Fibroblast of lung (primary cell): Measurements from ENCODE around the gene ALOXE3. TPM values are rescaled to one million over a fixed set of nuclear protein-coding genes. Genes with fewer than 3 reads are reported as not detected.
"Not testable (repeated sequence)": the region's sequence is repeated elsewhere in the genome, so short reads cannot be mapped to it uniquely, and the experiment has no call there.

ENCODE experiments used
- DNase-seq, 2 donors: peaks; one replicate each; pipeline versions ENCODE4 v3.0.0 to v3.0.0-alpha.2; 2010; ENCODE audit warnings: low read depth in 2 of 2
- H2AFZ ChIP-seq: 2 replicates; pipeline ENCODE4 v1.5.1; 2012; ENCODE audit warnings: low read length, control low read depth, inconsistent platforms
- H3K27ac ChIP-seq: 2 replicates; pipeline ENCODE4 v1.5.1; 2011; ENCODE audit warnings: low read length, control low read depth; ENCODE audit not compliant: insufficient read depth
- H3K27me3 ChIP-seq: 2 replicates; pipeline ENCODE4 v1.5.1; 2011; ENCODE audit warnings: mild to moderate bottlenecking, low read length; ENCODE audit not compliant: control insufficient read depth, insufficient read depth
- H3K36me3 ChIP-seq: 2 replicates; pipeline ENCODE4 v1.5.1; 2011; ENCODE audit warnings: low read length; ENCODE audit not compliant: control insufficient read depth, insufficient read depth
- H3K4me1 ChIP-seq: 2 replicates; pipeline ENCODE4 v1.5.1; 2011; ENCODE audit warnings: low read length; ENCODE audit not compliant: control insufficient read depth, insufficient read depth; ENCODE audit errors: extremely low read depth
- H3K4me2 ChIP-seq: 2 replicates; pipeline ENCODE4 v1.5.1; 2011; ENCODE audit warnings: low read length, control low read depth; ENCODE audit not compliant: insufficient read depth; ENCODE audit errors: extremely low read depth
- H3K4me3 ChIP-seq, 4 experiments: fragments of 200-600 bp in 1 of 4; sonication (generic) in 1 of 4; replicated peaks in 1 of 4; 2 replicates each; pipeline ENCODE4 v1.5.1; 2011 to 2016; ENCODE audit warnings: low read length in 4 of 4, low read depth in 3 of 4, mild to moderate bottlenecking in 3 of 4, control low read depth in 2 of 4, inconsistent platforms in 1 of 4, mixed read lengths in 1 of 4; ENCODE audit not compliant: insufficient read depth in 1 of 4; ENCODE audit errors: control extremely low read depth in 1 of 4
- H3K79me2 ChIP-seq: 2 replicates; pipeline ENCODE4 v1.5.1; 2012; ENCODE audit warnings: mild to moderate bottlenecking, low read length, inconsistent platforms; ENCODE audit not compliant: control insufficient read depth, insufficient read depth
- H3K9ac ChIP-seq: 2 replicates; pipeline ENCODE4 v1.5.1; 2011; ENCODE audit warnings: mild to moderate bottlenecking, low read length, control low read depth; ENCODE audit not compliant: insufficient read depth
- H3K9me3 ChIP-seq: 2 replicates; pipeline ENCODE4 v1.5.1; 2012; ENCODE audit warnings: low read depth, low read length; ENCODE audit not compliant: control insufficient read depth, insufficient read depth
- H4K20me1 ChIP-seq: 2 replicates; pipeline ENCODE4 v1.5.1; 2011; ENCODE audit warnings: low read length; ENCODE audit not compliant: control insufficient read depth, insufficient read depth; ENCODE audit errors: extremely low read depth
- EZH2 ChIP-seq: IDR thresholded peaks from 2 replicates; pipeline ENCODE4 v1.5.1; 2012; ENCODE audit warnings: low read length, control low read depth, mild to moderate bottlenecking; ENCODE audit errors: missing control alignments
- polyA plus RNA-seq, 2 donors: library from polyadenylated mRNA; depleted of rRNA in 1 of 2; stranded (reverse) in 1 of 2; unstranded in 1 of 2; fragments of >200 nt; gene quantifications; 2 replicates each; pipeline ENCODE4 v1.2.1, GENCODE V29; 2011 to 2012; ENCODE audit warnings: missing spikeins in 1 of 2
- total RNA-seq: library from RNA; depleted of rRNA; stranded (reverse); fragments of >200 nt; gene quantifications from 2 replicates; pipeline ENCODE4 v1.2.1, GENCODE V29; 2014
- TF ChIP-seq, protein P1 (sequence below), 2 donors: IDR thresholded peaks in 1 of 2; conservative IDR thresholded peaks in 1 of 2; 1 replicate in 1 of 2; 2 replicates in 1 of 2; pipeline ENCODE4 v1.5.1; 2011 to 2012; ENCODE audit warnings: low read length in 2 of 2, control low read depth in 1 of 2, inconsistent platforms in 1 of 2, low read depth in 1 of 2, mild to moderate bottlenecking in 1 of 2

The ALOXE3 gene
- total and polyA plus RNA-seq, 2 donors (not counting 1 experiment from before 2014, with no cell fraction given) = 0.01 TPM; not detected in 1

DNA sequence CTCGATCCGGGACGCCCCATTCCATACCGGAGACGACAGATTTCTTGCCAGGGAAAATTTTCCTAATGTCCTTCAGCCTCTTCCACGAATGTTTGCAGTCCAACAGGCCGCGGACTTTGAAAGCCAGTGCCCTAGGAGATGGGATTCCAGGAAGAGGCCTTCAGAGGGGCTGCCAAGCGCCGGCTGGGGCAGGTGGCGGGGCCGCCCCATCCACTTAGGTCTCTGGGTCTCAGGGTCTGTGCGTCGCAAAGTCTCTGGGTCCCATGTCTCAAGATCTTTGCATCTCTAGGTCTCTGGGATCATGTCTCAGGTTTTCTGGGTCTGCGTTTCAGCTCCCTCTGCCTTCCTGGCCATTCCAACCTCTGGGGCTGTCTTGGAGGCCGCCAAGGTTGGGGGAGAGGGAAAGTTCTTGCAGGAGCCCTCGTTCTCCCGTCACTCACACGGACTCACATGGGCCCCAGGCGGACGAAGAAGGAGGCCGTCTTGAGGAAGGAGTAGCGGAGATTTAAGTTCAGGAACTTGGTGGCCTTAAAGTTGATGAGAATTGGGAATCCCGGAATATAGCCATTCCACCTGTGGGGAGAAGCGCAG, 38.0 kb downstream of the ALOXE3 start:
- H3K27me3 ChIP-seq = peaks cover 26% of the 10 kb centered on the region

GRCh38 chr17:8079291-8080207, 38.8 kb downstream of the ALOXE3 start:
- Histone ChIP-seq H3K4me2 (peak overlapping the region; percentile 93), H3K4me3 (peak overlapping the region; percentile 21 to 53 (median 42)), H3K36me3 (no peaks in the 10 kb centered on the region), H3K9ac (peak overlapping the region; percentile 23), H3K9me3 (no peaks in the 10 kb centered on the region), H3K79me2 (no peaks in the 10 kb centered on the region), H4K20me1 (no peaks in the 10 kb centered on the region), H3K27ac (no peak overlapping the region), H2AFZ (peak overlapping the region; percentile 91), H3K27me3 (peaks cover 33% of the 10 kb centered on the region), H3K4me1 (peaks cover 2% of the 10 kb centered on the region)
- no peak for TF ChIP-seq EZH2
- TF ChIP-seq, protein P1, sequence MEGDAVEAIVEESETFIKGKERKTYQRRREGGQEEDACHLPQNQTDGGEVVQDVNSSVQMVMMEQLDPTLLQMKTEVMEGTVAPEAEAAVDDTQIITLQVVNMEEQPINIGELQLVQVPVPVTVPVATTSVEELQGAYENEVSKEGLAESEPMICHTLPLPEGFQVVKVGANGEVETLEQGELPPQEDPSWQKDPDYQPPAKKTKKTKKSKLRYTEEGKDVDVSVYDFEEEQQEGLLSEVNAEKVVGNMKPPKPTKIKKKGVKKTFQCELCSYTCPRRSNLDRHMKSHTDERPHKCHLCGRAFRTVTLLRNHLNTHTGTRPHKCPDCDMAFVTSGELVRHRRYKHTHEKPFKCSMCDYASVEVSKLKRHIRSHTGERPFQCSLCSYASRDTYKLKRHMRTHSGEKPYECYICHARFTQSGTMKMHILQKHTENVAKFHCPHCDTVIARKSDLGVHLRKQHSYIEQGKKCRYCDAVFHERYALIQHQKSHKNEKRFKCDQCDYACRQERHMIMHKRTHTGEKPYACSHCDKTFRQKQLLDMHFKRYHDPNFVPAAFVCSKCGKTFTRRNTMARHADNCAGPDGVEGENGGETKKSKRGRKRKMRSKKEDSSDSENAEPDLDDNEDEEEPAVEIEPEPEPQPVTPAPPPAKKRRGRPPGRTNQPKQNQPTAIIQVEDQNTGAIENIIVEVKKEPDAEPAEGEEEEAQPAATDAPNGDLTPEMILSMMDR (conservative IDR thresholded peaks at IDR 0.05 in 1 of 2, IDR thresholded peaks at IDR 0.05 in 1 of 2; ENCODE audit: low read depth in 1 of 2, low read length in 2 of 2) = peak; percentile 61
- peak; percentile 29 to 42 for DNase-seq

More for the DNA sequence above, 38.0 kb downstream of the ALOXE3 start:
- H3K79me2 ChIP-seq = no peaks in the 10 kb centered on the region
- H3K9ac ChIP-seq = no peak overlapping the region
- no peaks in the 10 kb centered on the region for H3K36me3 ChIP-seq
- peak overlapping the region; percentile 93 for H3K4me2 ChIP-seq
- H3K4me3 ChIP-seq = peak overlapping the region in 1 of 4 experiments; percentile 46
- H2AFZ ChIP-seq = no peak overlapping the region
- DNase-seq = no peak
- H3K9me3 ChIP-seq = no peaks in the 10 kb centered on the region
- no peaks in the 10 kb centered on the region for H4K20me1 ChIP-seq
- H3K27ac ChIP-seq = no peak overlapping the region
- TF ChIP-seq, protein P1 (conservative IDR thresholded peaks at IDR 0.05 in 1 of 2, IDR thresholded peaks at IDR 0.05 in 1 of 2; ENCODE audit: low read depth in 1 of 2, low read length in 2 of 2) = no peak
- no peak for TF ChIP-seq EZH2
- peaks cover 2% of the 10 kb centered on the region for H3K4me1 ChIP-seq

DNA sequence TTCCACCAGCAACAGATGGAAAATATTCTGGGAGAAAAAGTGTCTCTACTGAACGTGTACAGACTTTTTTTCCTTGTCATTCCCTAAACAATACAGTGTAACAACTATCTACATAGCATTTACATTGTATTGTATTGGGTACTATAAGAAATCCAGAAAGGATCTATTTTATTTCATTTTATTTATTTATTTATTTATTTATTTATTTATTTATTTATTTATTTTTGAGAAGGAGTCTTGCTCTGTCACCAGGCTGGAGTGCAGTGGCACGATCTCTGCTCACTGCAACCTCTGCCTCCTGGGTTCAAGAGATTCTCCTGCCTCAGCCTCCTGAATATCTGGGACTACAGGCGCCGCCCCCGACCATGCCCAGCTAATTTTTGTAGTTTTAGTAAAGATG, 40.4 kb downstream of the ALOXE3 start:
- not testable (repeated sequence) for H3K36me3 ChIP-seq, H3K9ac ChIP-seq, H3K79me2 ChIP-seq, H3K4me1 ChIP-seq, H2AFZ ChIP-seq, DNase-seq, H3K27ac ChIP-seq, H3K4me3 ChIP-seq, H3K4me2 ChIP-seq, H4K20me1 ChIP-seq, H3K9me3 ChIP-seq
- H3K27me3 ChIP-seq = peaks cover 45% of the 10 kb centered on the region
